AG20443 (cell line): Measurements from ENCODE around the gene CNPY1.

Source experiments
- DNase-seq: peaks from one replicate; pipeline ENCODE4 v3.0.0; 2012; ENCODE audit warnings: low spot score, mixed read lengths

Gene CNPY1

DNA sequence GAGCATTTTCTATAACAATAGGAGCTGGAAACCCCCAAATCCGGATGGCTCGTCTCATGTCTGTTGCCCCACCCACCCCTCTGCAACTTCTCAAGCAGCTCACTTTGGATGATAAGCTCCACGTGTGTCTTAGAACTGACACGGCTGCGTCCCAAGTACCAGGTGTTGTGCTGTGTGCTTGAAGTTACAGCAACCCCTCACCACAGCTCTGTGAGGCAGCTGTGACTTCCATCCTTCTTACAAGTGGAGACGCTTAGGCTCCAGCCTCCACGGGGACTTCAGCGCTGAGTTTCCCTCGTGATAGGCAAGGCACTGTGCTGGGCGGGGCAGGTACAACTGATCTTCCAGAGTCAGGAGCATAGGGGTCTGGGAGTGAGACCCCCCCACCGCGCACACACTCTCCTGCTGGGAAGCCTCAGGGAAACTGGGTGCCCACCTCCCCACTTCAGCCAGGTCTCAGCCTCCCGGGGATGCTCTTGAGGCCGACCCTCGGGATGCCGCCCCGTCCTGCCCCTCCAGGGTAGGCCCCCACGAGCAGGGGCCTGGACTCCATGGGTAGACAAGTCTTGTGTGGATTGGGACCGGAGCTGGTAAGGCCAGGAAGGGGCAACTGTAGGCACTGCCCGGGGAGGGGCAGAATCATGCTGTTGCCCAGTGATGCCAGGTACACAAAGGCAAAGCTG, 57.1 kb downstream of the CNPY1 start:
- DNase-seq, result no peak

GRCh38 chr7:155488483-155489127, 57.8 kb downstream of the CNPY1 start:
- DNase-seq, result no peak

- no peak for DNase-seq
These were observed 58.6 kb downstream of the CNPY1 start for GRCh38 chr7:155487509-155488482.

DNA sequence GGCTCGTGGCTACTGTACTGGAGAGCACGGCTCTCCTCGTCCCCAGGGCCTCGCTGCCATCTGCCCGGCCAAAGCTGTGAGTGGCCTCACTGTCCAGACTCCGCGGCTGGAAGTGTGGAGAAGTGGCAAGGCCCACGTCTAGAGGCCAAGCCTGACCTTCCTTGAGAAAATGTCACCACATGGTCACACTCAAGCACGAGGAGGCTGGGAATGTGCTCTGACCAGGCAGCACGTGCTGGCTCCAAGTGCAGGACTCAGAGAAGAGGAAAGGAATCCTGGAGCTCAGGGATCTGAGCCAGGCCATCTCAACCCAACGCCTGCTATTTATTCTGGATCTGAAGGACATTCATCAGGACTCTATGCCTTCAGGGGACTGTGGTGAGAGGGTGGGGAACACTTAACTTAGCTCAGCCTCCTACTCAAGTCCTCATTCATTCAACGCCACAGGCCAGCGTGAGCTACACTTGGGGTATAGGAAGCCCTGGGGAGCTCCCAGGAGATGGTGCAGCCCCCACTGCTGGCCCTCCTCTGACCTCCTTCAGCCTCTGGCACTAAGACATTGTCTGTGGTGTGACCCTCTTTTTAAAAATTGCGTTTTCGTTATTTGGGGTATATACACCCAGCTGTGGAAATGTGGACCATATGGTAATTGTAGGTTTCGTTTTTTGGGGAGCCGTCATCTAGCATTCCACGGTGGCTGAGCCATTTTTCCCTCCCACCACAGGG, 59.4 kb downstream of the CNPY1 start:
- no peak for DNase-seq

DNA sequence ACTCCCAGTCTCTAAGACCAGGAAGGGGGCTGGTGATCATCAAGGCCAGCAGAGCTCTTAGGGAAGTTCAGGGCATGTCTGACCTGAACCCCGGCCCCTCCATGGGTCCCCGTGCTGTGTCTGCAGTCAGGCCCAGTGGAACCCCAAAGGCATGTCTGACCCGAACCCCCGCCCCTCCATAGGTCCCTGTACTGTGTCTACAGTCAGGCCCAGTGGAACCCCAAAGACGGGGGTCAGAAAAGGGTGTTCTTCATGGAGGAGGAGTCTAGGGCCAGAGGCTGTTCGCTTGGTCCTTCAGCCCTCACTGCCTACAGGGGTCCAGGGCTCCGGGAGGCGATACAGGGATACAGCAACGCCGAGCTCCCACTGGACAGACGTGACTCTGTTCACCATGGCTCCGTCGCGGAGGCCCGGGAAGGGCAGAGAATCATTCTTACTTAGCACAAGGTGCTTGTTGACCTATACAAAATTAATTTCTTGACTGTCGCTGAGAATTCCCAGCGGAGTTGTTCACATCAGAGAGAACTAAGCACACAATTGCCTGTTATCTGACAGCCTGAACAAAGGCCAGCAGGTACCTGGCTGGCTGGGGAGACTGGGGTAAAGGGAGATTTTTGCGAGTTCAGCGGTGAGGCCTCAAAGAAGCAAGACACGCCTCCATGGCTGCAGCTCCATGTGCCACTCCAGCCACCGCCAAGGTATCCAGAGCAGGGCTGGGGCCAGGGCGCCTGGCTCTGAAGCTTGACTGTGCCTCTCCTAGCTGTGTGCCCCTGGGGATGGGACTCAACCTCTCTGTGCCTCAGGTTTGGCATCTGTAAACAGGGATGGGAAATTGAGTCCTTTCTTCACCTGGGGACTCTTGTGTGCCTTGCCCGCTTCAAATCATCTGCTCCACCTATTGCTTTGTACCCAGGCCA, 61.6 kb downstream of the CNPY1 start:
- no peak for DNase-seq

DNA sequence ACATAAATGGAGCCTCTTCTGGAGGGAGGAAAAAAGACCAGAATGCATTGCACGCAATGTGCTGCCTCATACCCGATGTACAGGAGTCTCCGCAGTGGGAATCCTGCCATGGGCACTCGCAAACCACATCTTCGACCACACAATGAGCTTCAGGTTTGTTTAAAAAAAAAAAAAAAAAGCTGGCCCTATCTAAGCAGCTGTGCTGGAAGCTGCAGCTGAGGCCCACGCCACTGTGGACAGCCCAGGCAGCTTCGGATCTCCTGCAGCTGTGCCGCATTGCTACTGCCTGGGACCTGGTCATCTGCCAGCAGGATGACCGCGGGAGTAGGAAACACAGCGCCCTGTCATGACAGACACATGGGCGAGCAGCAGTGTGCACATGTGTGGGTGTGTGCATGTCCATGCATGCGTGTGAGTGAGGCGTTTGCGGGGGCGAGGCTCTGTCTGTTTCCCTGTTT, 62.5 kb downstream of the CNPY1 start:
- DNase-seq, result no peak

- DNase-seq, result no peak
These were observed 63.1 kb downstream of the CNPY1 start for GRCh38 chr7:155483245-155483644.

DNA sequence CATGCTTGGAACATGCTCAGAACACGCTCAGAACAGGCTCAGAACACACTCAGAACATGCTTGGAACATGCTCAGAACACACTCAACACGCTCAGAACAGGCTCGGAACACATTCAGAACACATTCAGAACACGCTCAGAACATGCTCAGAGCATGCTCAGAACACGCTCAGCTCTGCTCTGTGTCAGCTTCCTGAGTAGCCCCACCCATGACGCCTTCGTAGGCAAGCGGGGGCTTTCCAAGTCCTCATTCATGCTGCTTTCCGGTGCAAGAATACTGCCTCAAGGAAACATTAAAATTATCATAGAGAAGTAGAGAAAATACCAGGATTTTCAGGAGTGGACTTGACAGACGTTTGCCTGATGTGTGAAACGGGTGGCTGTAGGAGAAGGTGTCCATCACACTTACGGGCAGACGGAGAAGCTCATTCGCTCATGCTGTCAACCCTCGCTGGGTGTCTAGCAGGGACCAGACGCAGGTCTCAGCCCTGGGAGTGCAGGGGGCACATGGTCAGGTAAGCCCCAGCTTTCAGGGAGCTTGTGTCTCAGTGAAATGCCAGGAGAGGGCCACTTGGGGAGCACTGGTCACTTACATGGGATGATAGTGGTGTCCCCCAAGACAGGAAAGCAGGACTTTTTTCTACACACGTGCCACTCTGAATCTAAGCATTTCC, 63.7 kb downstream of the CNPY1 start:
- no peak for DNase-seq

DNA sequence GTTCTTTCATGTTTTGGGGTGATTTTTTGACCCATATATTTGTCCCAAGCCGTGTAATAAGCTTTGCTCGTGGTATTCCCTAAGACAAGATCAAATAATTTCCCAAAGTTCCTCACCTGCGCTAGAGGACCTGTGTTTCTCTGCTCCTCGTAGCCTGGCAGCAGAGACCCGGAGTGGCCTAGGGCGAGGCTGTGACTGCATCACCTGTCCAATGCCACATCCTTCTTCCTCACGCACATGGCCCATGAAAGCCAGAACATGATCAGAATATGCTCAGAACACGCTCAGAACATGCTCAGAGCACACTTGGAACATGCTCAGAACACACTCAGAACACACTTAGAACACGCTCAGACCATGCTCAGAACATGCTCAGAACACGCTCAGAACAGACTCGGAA, 64.6 kb downstream of the CNPY1 start:
- no peak for DNase-seq

DNA sequence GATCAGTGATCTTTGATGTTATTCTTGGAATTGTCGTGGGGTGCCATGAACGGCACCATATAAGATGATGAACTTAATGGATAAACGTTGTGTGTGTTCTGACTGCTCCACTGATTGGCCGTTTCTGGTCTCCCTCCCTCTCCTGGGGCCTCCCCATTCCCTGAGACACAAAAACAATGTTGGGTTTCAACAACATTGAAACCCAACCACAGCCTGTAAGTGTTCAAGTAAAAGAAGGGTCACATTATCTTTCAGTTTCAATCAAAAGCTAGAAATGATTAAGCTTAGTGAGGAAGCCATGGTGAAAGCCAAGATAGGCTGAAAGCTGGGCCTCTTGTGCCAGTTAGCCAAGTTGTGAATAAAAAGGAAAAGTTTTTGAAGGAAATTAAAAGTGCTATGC, 68.9 kb downstream of the CNPY1 start:
- no peak for DNase-seq

GRCh38 chr7:155471718-155472117, 74.6 kb downstream of the CNPY1 start:
- DNase-seq, result no peak

DNA sequence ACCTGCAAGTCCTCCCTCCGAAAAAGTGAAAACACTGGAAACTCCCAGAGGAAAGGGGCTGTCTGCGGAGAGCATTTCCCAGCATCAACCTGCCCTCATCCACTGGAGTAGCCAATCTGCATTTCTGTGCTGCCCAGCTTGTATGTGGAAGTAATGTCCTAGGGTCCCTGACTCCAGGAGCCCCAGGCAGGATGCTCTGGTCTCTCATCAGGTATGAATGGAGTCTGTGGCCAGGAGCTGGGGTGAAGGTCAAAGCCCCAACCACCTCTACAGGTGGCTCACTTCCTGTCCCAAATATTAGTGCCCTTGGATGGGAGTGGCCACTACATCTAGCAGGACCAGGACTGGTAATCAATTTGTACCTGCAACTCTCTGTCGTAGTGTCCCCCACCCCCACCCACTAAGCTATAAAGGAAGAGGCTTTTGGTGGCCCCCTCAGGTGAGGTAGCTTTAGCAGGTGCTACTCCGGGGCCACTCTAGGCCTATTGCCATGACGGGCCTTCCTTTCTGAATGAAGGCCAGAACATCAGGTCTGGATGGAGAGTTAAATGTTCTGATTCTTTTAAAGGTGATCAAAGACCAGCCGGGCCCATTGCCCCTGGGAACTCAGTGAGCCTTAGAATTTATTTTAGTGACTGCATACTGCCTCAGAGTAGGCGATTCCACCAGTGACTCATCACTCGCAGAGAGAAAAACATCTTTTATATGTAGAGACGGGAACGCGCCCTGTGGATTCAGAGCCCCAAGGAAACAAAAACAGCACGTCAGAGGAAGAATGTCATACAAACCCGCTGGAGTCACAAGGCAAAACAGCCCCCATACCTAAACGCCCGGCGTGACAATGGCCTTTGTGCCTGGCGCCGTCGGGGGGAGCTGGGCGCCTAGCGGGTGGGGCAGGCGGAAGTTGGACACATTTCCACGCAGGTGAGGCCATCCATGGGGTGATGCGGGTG, 75.4 kb downstream of the CNPY1 start:
- no peak for DNase-seq

GRCh38 chr7:155470186-155470487, 76.2 kb downstream of the CNPY1 start:
- DNase-seq, result no peak

DNA sequence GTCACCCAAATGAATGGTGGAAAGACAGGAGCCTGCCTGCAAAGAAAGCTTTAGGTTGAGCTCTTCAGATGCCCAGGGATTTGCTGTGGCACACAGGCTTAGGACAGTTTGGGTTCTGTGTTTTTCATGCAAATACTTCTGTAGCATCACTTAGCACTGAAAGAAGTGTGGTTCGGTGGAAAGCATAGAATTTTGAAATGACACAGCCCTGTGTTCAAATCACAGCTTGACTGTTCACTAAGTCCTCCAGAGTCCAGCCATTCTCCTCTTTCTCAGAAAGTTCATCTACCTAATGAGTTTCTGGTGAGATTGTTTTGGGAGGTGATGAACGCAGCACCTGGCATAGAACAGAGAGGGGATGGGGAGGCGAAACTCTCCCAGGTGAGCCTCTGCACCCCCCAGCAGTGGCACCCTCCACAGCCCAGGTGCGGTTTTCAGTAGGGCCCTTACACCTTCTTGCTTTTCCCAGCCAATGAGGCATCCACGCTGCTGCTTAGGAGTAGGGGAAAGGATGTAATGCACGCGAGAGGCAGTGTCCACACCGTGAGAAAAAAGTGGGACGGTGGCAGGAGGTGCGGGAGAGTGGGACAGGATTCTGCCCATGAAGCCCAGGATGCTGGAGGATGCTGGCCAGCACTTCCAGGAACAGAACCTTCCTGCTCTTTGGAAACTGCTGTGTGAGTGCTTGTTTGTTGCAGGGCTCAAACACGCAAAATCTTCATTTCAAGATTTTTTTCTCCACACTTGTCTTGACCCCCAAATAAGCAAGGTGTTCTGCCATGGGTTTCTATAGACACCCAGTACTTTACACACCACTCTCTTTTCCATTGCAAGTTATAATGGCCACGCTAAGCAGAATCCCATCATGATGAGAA, 76.8 kb downstream of the CNPY1 start:
- no peak for DNase-seq

- no peak for DNase-seq
These were observed 77.6 kb downstream of the CNPY1 start for GRCh38 chr7:155468785-155469148.

DNA sequence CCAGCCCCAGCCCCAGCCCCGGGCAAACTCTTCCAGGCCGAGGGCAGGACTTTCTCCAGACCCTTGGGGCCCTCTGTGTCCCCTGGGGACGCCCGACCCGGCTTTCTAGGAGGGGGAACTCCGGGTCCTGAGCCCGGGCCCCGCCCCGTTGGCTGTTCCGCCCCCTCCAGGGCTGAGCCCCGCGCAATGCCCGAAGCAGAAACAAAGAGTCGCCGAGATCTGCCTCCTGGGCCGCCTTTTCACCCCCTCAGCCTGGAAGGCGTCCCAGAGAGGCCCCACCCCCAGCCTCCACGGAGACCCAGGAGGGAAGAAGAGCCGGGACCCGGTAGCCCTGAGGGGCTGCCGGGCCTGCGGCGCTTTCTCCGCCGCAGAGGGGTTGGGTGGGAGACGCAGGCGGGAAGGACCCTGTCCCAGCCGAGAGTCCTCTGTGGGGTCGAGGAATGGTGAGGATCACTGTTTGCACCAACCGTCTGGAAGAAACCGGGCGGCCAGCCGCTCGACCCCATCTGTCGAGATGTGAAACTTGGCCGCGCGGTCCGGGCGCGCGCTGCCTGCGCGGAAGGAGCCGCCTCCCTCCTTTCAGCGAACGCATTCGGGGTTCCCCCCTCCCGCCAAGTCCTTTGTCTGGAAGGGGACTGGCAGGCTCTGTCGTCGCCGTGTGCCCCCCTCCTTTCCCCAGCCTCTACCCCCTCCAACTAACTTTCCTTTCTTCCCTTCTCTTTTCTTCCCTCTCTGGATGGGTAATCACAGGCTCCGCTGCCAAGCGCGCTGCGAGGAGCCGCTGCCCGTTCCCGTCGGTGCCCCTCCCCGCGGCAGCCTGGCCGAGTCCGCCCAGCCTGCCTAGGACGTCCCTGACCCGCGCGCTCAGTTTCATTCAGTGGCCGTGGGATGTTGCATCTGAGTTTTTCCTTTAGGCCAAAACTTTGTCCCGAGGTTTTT, 78.2 kb downstream of the CNPY1 start:
- no peak for DNase-seq
